Measurements from ENCODE around the gene ABCA9. TPM values are rescaled to one million over a fixed set of nuclear protein-coding genes. Genes with fewer than 3 reads are reported as not detected.

Gene ABCA9
- total RNA-seq, 1 donor from 2014 or later = 0.16 TPM

GRCh38 chr17:69018687-69019086 is 42.0 kb downstream of the ABCA9 start:
- no peaks in the 10 kb centered on the region for H3K79me2 ChIP-seq (ENCODE audit: insufficient read depth, low read length)
- H4K20me1 ChIP-seq (ENCODE audit: insufficient read depth, low read length) = no peaks in the 10 kb centered on the region
- Mint-ChIP-seq H3K4me3 (ENCODE audit: unreplicated experiment) (no peak overlapping the region), H3K27ac (ENCODE audit: unreplicated experiment) (no peak overlapping the region), H3K36me3 (ENCODE audit: low read depth, unreplicated experiment) (no peaks in the 10 kb centered on the region), H3K4me1 (ENCODE audit: low read depth, unreplicated experiment) (peaks cover 2% of the 10 kb centered on the region), H3K27me3 (ENCODE audit: low read depth, unreplicated experiment) (no peaks in the 10 kb centered on the region), H3K9me3 (ENCODE audit: unreplicated experiment) (no peaks in the 10 kb centered on the region)
- no peak overlapping the region for H3K27ac ChIP-seq (ENCODE audit: low read depth, low read length)
- no peak overlapping the region for H2AFZ ChIP-seq (ENCODE audit: low read depth, low read length)
- no peak for FAIRE-seq
- H3K36me3 ChIP-seq (ENCODE audit: insufficient read depth, low read length) = no peaks in the 10 kb centered on the region
- H3K27me3 ChIP-seq (ENCODE audit: insufficient read depth, low read length) = no peaks in the 10 kb centered on the region
- no peak overlapping the region for H3K4me2 ChIP-seq (ENCODE audit: low read length)
- no peak for DNase-seq (ENCODE audit: low read depth)
- TF ChIP-seq, protein P1, sequence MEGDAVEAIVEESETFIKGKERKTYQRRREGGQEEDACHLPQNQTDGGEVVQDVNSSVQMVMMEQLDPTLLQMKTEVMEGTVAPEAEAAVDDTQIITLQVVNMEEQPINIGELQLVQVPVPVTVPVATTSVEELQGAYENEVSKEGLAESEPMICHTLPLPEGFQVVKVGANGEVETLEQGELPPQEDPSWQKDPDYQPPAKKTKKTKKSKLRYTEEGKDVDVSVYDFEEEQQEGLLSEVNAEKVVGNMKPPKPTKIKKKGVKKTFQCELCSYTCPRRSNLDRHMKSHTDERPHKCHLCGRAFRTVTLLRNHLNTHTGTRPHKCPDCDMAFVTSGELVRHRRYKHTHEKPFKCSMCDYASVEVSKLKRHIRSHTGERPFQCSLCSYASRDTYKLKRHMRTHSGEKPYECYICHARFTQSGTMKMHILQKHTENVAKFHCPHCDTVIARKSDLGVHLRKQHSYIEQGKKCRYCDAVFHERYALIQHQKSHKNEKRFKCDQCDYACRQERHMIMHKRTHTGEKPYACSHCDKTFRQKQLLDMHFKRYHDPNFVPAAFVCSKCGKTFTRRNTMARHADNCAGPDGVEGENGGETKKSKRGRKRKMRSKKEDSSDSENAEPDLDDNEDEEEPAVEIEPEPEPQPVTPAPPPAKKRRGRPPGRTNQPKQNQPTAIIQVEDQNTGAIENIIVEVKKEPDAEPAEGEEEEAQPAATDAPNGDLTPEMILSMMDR (IDR thresholded peaks at IDR 0.05; ENCODE audit: insufficient read depth, low read depth, low read length) = no peak
- TF ChIP-seq EZH2 (IDR thresholded peaks at IDR 0.05; ENCODE audit: insufficient read depth, low read length) = no peak
- H3K9me3 ChIP-seq (ENCODE audit: insufficient read depth, low read depth, low read length) = no peaks in the 10 kb centered on the region
- no peak overlapping the region for H3K9ac ChIP-seq (ENCODE audit: low read length)
- peaks cover 4% of the 10 kb centered on the region for H3K4me1 ChIP-seq (ENCODE audit: insufficient read depth, low read length)
- H3K4me3 ChIP-seq (ENCODE audit: insufficient read depth, low read depth, low read length) = no peak overlapping the region

GRCh38 chr17:69018022-69018615 is 42.6 kb downstream of the ABCA9 start:
- H3K4me3 ChIP-seq (ENCODE audit: insufficient read depth, low read depth, low read length) = no peak overlapping the region
- H3K27me3 Mint-ChIP-seq (ENCODE audit: low read depth, unreplicated experiment) = no peaks in the 10 kb centered on the region
- no peak overlapping the region for H3K9ac ChIP-seq (ENCODE audit: low read length)
- FAIRE-seq = no peak
- H3K79me2 ChIP-seq (ENCODE audit: insufficient read depth, low read length) = no peaks in the 10 kb centered on the region
- peaks cover 6% of the 10 kb centered on the region for H3K4me1 ChIP-seq (ENCODE audit: insufficient read depth, low read length)
- TF ChIP-seq EZH2 (IDR thresholded peaks at IDR 0.05; ENCODE audit: insufficient read depth, low read length) = no peak
- TF ChIP-seq, protein P1 (IDR thresholded peaks at IDR 0.05; ENCODE audit: insufficient read depth, low read depth, low read length) = no peak
- H4K20me1 ChIP-seq (ENCODE audit: insufficient read depth, low read length) = no peaks in the 10 kb centered on the region
- no peaks in the 10 kb centered on the region for H3K9me3 Mint-ChIP-seq (ENCODE audit: unreplicated experiment)
- H3K9me3 ChIP-seq (ENCODE audit: insufficient read depth, low read depth, low read length) = no peaks in the 10 kb centered on the region
- H3K27ac Mint-ChIP-seq (ENCODE audit: unreplicated experiment) = no peak overlapping the region
- H3K36me3 ChIP-seq (ENCODE audit: insufficient read depth, low read length) = no peaks in the 10 kb centered on the region
- no peak for DNase-seq (ENCODE audit: low read depth)
- H3K36me3 Mint-ChIP-seq (ENCODE audit: low read depth, unreplicated experiment) = no peaks in the 10 kb centered on the region
- H3K4me3 Mint-ChIP-seq (ENCODE audit: unreplicated experiment) = no peak overlapping the region
- peaks cover 8% of the 10 kb centered on the region for H3K4me1 Mint-ChIP-seq (ENCODE audit: low read depth, unreplicated experiment)
- H3K4me2 ChIP-seq (ENCODE audit: low read length) = no peak overlapping the region
- no peak overlapping the region for H3K27ac ChIP-seq (ENCODE audit: low read depth, low read length)
- H3K27me3 ChIP-seq (ENCODE audit: insufficient read depth, low read length) = no peaks in the 10 kb centered on the region
- no peak overlapping the region for H2AFZ ChIP-seq (ENCODE audit: low read depth, low read length)

GRCh38 chr17:69015631-69016030 is 45.1 kb downstream of the ABCA9 start:
- Histone ChIP-seq H2AFZ (ENCODE audit: low read depth, low read length) (no peak overlapping the region), H4K20me1 (ENCODE audit: insufficient read depth, low read length) (no peaks in the 10 kb centered on the region), H3K9ac (ENCODE audit: low read length) (no peak overlapping the region), H3K79me2 (ENCODE audit: insufficient read depth, low read length) (no peaks in the 10 kb centered on the region), H3K4me2 (ENCODE audit: low read length) (no peak overlapping the region), H3K27ac (ENCODE audit: low read depth, low read length) (no peak overlapping the region), H3K9me3 (ENCODE audit: insufficient read depth, low read depth, low read length) (no peaks in the 10 kb centered on the region), H3K36me3 (ENCODE audit: insufficient read depth, low read length) (no peaks in the 10 kb centered on the region), H3K4me3 (ENCODE audit: insufficient read depth, low read depth, low read length) (no peak overlapping the region), H3K4me1 (ENCODE audit: insufficient read depth, low read length) (peaks cover 6% of the 10 kb centered on the region), H3K27me3 (ENCODE audit: insufficient read depth, low read length) (no peaks in the 10 kb centered on the region)
- TF ChIP-seq, protein P1 (IDR thresholded peaks at IDR 0.05; ENCODE audit: insufficient read depth, low read depth, low read length) = no peak
- TF ChIP-seq EZH2 (IDR thresholded peaks at IDR 0.05; ENCODE audit: insufficient read depth, low read length) = no peak
- Mint-ChIP-seq H3K4me3 (ENCODE audit: unreplicated experiment) (no peak overlapping the region), H3K27ac (ENCODE audit: unreplicated experiment) (no peak overlapping the region), H3K9me3 (ENCODE audit: unreplicated experiment) (no peaks in the 10 kb centered on the region), H3K4me1 (ENCODE audit: low read depth, unreplicated experiment) (peaks cover 8% of the 10 kb centered on the region), H3K27me3 (ENCODE audit: low read depth, unreplicated experiment) (no peaks in the 10 kb centered on the region), H3K36me3 (ENCODE audit: low read depth, unreplicated experiment) (no peaks in the 10 kb centered on the region)
- DNase-seq (ENCODE audit: low read depth) = no peak
- FAIRE-seq = no peak
